HCT116 (cell line): Measurements from ENCODE around the gene ANTKMT. TPM values are rescaled to one million over a fixed set of nuclear protein-coding genes. Genes with fewer than 3 reads are reported as not detected.

ENCODE experiments used
- ATAC-seq: fragments of 200-7000 bp; cut with Tn5 transposase; 2 replicates; pipeline ENCODE4 v1.9.1; 2020; ENCODE audit warnings: mild to moderate bottlenecking, moderate library complexity
- BruUV-seq: library from RNA; stranded (reverse); fragments of 400-500 nt; replicated peaks from 2 replicates; lab custom pipeline; 2021; lab: Mats Ljungman, UMichigan
- CTCF ChIA-PET: fragments of 300-600 bp; sonication (Branson Sonifier 250); formaldehyde crosslinking; loops from one replicate; lab custom pipeline; 2021; ENCODE audit warnings: antibody characterized with exemption; lab: Charles Lee
- POLR2A ChIA-PET: fragments of 300-600, 350-600 bp; sonication (Branson Sonifier 250); formaldehyde crosslinking; loops from one replicate; lab custom pipeline; 2021; ENCODE audit warnings: antibody characterized with exemption; lab: Charles Lee
- RAD21 ChIA-PET, 2 experiments: fragments of 300-600 bp; sonication (Branson Sonifier 250); formaldehyde crosslinking; loops; one replicate each; lab custom pipeline; 2023; ENCODE audit warnings: low total read pairs in 2 of 2; ENCODE audit not compliant: uncharacterized antibody in 2 of 2, unreplicated experiment in 2 of 2, low non-redundant PET in 1 of 2; lab: Charles Lee
- DNase-seq: peaks from one replicate; pipeline ENCODE4 v3.0.0-alpha.2; 2010; ENCODE audit warnings: low read depth, low spot score
- H2AFZ ChIP-seq: fragments of 200-600 bp; shearing (Covaris generic), sonication (generic); 2 replicates; pipeline ENCODE4 v1.6.1; 2017; ENCODE audit warnings: low read depth, mixed run types, mixed read lengths, antibody characterized with exemption, low read length; ENCODE audit not compliant: poor library complexity, severe bottlenecking
- H3K27ac ChIP-seq: 2 replicates; pipeline ENCODE4 v1.5.1; 2012; ENCODE audit warnings: low read depth, low read length
- H3K27me3 ChIP-seq: fragments of 200-600 bp; sonication (generic); 2 replicates; pipeline ENCODE4 v1.6.1; 2016; ENCODE audit warnings: mixed run types, low read length, mixed read lengths; ENCODE audit not compliant: insufficient read depth
- H3K36me3 ChIP-seq, 2 experiments: fragments of 200-500 bp in 1 of 2; fragments of 200-600 bp in 1 of 2; sonication (Bioruptor generic) in 1 of 2; sonication (generic) in 1 of 2; 2 replicates each; pipeline versions ENCODE4 v1.5.1 to v1.6.1; 2014 to 2016; ENCODE audit warnings: low read length in 2 of 2, inconsistent platforms in 1 of 2, mixed read lengths in 1 of 2, mixed run types in 1 of 2; ENCODE audit not compliant: insufficient read depth in 2 of 2, control insufficient read depth in 1 of 2
- H3K4me1 ChIP-seq, 2 experiments: fragments of 200-600 bp in 1 of 2; sonication (generic) in 1 of 2; 2 replicates each; pipeline versions ENCODE4 v1.5.1 to v1.6.1; 2012 to 2017; ENCODE audit warnings: low read length in 2 of 2, inconsistent platforms in 1 of 2, mild to moderate bottlenecking in 1 of 2, mixed read lengths in 1 of 2, mixed run types in 1 of 2, moderate library complexity in 1 of 2; ENCODE audit not compliant: insufficient read depth in 2 of 2, control insufficient read depth in 1 of 2
- H3K4me2 ChIP-seq: fragments of 200-600 bp; sonication (generic); 2 replicates; pipeline ENCODE4 v1.6.1; 2017; ENCODE audit warnings: mixed run types, low read length, mixed read lengths
- H3K4me3 ChIP-seq, 2 experiments: fragments of 200-600 bp in 1 of 2; sonication (generic) in 1 of 2; replicated peaks in 1 of 2; 2 replicates each; pipeline ENCODE4 v1.5.1; 2011 to 2016; ENCODE audit warnings: low read length in 2 of 2, control low read depth in 1 of 2, low read depth in 1 of 2, mild to moderate bottlenecking in 1 of 2, mixed read lengths in 1 of 2, mixed run types in 1 of 2
- H3K79me2 ChIP-seq: fragments of 200-600 bp; sonication (generic); 2 replicates; pipeline ENCODE4 v1.6.1; 2017; ENCODE audit warnings: mild to moderate bottlenecking, mixed run types, low read length, moderate library complexity, mixed read lengths; ENCODE audit not compliant: insufficient read depth
- H3K9ac ChIP-seq: fragments of 200-600 bp; sonication (generic); 2 replicates; pipeline ENCODE4 v1.6.1; 2016; ENCODE audit warnings: low read length, mixed read lengths
- H3K9me2 ChIP-seq: fragments of 200-600 bp; sonication (generic), shearing (Covaris generic); 2 replicates; pipeline ENCODE4 v1.6.1; 2017; ENCODE audit warnings: mixed run types, mild to moderate bottlenecking, moderate library complexity; ENCODE audit not compliant: insufficient read depth
- H3K9me3 ChIP-seq, 2 experiments: fragments of 200-500 bp in 1 of 2; fragments of 200-600 bp in 1 of 2; sonication (Bioruptor generic) in 1 of 2; sonication (generic) in 1 of 2; 2 replicates each; pipeline ENCODE4 v1.6.1; 2014 to 2017; ENCODE audit warnings: low read length in 2 of 2, mixed read lengths in 2 of 2, inconsistent platforms in 1 of 2, low read depth in 1 of 2, mild to moderate bottlenecking in 1 of 2, mixed run types in 1 of 2, moderate library complexity in 1 of 2; ENCODE audit not compliant: control insufficient read depth in 1 of 2, insufficient read depth in 1 of 2
- H4K20me1 ChIP-seq: fragments of 200-600 bp; sonication (generic), shearing (Covaris generic); 2 replicates; pipeline ENCODE4 v1.6.1; 2017; ENCODE audit warnings: mixed run types, mild to moderate bottlenecking, moderate library complexity; ENCODE audit not compliant: insufficient read depth
- CTCF ChIP-seq, 3 experiments: fragments of 200-600 bp in 1 of 3; sonication (generic) in 1 of 3; IDR thresholded peaks in 2 of 3; conservative IDR thresholded peaks in 1 of 3; 2 replicates each; pipeline ENCODE4 v1.5.1; 2012 to 2017; ENCODE audit warnings: low read depth in 2 of 3, low read length in 2 of 3, antibody characterized with exemption in 1 of 3, borderline replicate concordance in 1 of 3, control low read depth in 1 of 3, mild to moderate bottlenecking in 1 of 3, mixed read lengths in 1 of 3, mixed run types in 1 of 3, moderate library complexity in 1 of 3; ENCODE audit not compliant: insufficient read depth in 1 of 3
- POLR2AphosphoS5 ChIP-seq: IDR thresholded peaks from 2 replicates; pipeline ENCODE4 v1.6.1; 2011; ENCODE audit warnings: mild to moderate bottlenecking, low read depth, low read length, moderate library complexity
- SP1 ChIP-seq: IDR thresholded peaks from 2 replicates; pipeline ENCODE4 v1.6.1; 2012; ENCODE audit warnings: low read depth
- SRF ChIP-seq: IDR thresholded peaks from 2 replicates; pipeline ENCODE4 v1.6.1; 2012; ENCODE audit warnings: low read depth
- YY1 ChIP-seq: IDR thresholded peaks from 2 replicates; pipeline ENCODE4 v1.6.1; 2011; ENCODE audit warnings: low read length, low read depth, moderate library complexity, mild to moderate bottlenecking; ENCODE audit not compliant: insufficient replicate concordance; ENCODE audit errors: extremely low read depth
- ZFX ChIP-seq: fragments of 450-650 bp; IDR thresholded peaks from 2 replicates; pipeline ENCODE4 v1.6.1; 2017
- ZNF274 ChIP-seq: fragments of 200-500 bp; sonication (Bioruptor generic); IDR thresholded peaks from 2 replicates; pipeline ENCODE4 v1.6.1; 2014; ENCODE audit warnings: mild to moderate bottlenecking, low read depth, low read length, inconsistent platforms
- intact Hi-C: fragments of 100-400 bp; cut with micrococcal nuclease; formaldehyde crosslinking; loops from 2 replicates; pipeline ENCODE4 v1.10.0; 2022
- total RNA-seq: library from RNA; stranded (reverse); gene quantifications from one replicate; pipeline ENCODE4 v1.2.1, GENCODE V29; 2021; ENCODE audit not compliant: unreplicated experiment

Gene ANTKMT
- total RNA-seq, 1 experiment from 2014 or later, result 65.4 TPM

DNA sequence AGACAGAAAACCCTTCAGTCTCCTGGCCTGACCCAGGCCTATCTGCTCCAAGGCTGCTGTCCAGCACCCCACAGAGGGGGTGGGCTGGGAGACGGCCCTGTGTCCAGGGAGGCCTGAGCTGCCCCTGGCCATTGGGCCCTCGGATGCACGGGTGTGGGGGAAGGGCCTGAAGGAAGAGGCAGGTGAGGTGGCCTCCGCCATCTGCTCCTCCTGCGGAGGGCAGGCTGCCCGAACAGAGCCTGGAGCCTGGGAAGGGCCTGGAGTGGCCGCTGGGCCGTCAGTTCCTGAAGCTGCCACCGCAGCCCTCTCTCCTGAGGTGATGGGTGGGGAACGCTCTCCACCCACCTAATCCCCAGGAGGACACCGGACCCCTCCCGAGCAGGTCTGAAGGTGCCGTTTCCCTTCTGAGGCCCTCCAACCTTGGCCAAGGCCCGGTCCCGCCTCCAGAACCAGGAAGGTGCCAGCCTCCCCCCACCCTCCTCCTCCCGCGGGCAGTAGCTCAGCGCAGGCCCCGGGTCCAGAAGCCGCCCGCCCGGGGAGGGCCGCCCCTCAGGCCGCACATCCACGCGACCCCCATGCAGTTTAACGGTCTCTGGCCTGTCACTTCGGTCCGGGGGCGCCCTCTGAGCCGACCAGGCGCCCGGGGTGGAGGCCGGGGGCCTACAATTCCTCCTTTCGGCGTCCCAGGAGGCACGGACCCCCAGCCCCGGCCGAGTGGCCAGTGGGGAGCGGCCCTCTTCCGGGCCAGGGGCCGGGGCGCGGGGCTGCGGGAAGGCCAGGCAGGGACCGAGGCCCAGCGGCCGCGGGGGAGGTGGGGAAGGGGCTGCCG lies 16.2 kb upstream of the ANTKMT start (continued):
- no peak for TF ChIP-seq CTCF (IDR thresholded peaks at IDR 0.05 in 2 of 3, conservative IDR thresholded peaks at IDR 0.05 in 1 of 3; ENCODE audit: borderline replicate concordance in 1 of 3, insufficient read depth in 1 of 3, low read depth in 2 of 3, low read length in 2 of 3)

GRCh38 chr16:705431-706188 lies 15.3 kb upstream of the ANTKMT start, which contains the start of gene FBXL16:
TSS of gene FBXL16 (minus strand) at chr16:705801. CDS start at chr16:697405, 8,396 bp downstream.
- POLR2A ChIA-PET, result no interaction called here
- peak within 1 kb of the TSS; percentile 91 for H3K9ac ChIP-seq
- CTCF ChIA-PET, result interaction anchor here (0.6 kb wide), 1 partner anchor 10 kb away, joined by 3 read pairs; no protein-coding TSS in a partner anchor
- no peaks in the 10 kb centered on the region for H3K9me3 ChIP-seq
- peak within 1 kb of the TSS; percentile 77 to 92 for H3K4me3 ChIP-seq
- intact Hi-C loops, result no loop called here
- TF ChIP-seq YY1 (no peak), POLR2AphosphoS5 (peak; percentile 48), SP1 (no peak), SRF (no peak), ZNF274 (no peak), ZFX (peak; percentile 56; the same call in 1 of the 2 replicates), CTCF (IDR thresholded peaks at IDR 0.05 in 2 of 3, conservative IDR thresholded peaks at IDR 0.05 in 1 of 3; ENCODE audit: borderline replicate concordance in 1 of 3, insufficient read depth in 1 of 3, low read depth in 2 of 3, low read length in 2 of 3) (no peak)
- BruUV-seq, result no TSS peak
- H3K36me3 ChIP-seq, result no peaks in the 10 kb centered on the region; a peak in 2 of 4 replicates
- RAD21 ChIA-PET, result no interaction called here
- no peaks in the 10 kb centered on the region for H4K20me1 ChIP-seq
- H3K27ac ChIP-seq, result peak within 1 kb of the TSS; percentile 87
- peaks cover 34% of the 10 kb centered on the region for H3K79me2 ChIP-seq
- ATAC-seq, result peak; percentile 76
- no peaks in the 10 kb centered on the region for H3K27me3 ChIP-seq
- no peak within 1 kb of the TSS for H2AFZ ChIP-seq
- H3K9me2 ChIP-seq, result no peaks in the 10 kb centered on the region
- H3K4me1 ChIP-seq, result peaks cover 0 to 29% of the 10 kb centered on the region in 2 experiments; a peak in 3 of 4 replicates
- peak within 1 kb of the TSS; percentile 97 for H3K4me2 ChIP-seq
- DNase-seq, result no peak
